A549 (cell line): Measurements from ENCODE around the gene CDIP1. TPM values are rescaled to one million over a fixed set of nuclear protein-coding genes. Genes with fewer than 3 reads are reported as not detected.

Experiments
- ATAC-seq, 2 experiments: fragments of 200-7000 bp in 1 of 2; fragments of >200 bp in 1 of 2; cut with Nextera tagmentation in 1 of 2; cut with Tn5 transposase in 1 of 2; 3 replicates each; pipeline versions ENCODE4 v1.8.0 to v1.9.1; 2018 to 2020; ENCODE audit warnings: mild to moderate bottlenecking in 1 of 2, moderate library complexity in 1 of 2
- CTCF ChIA-PET: fragments of 300-600 bp; sonication (Branson Sonifier 250); formaldehyde crosslinking; extraction: SDS; loops from one replicate; lab custom pipeline; 2021; ENCODE audit warnings: antibody characterized with exemption, inconsistent platforms; lab: Yijun Ruan, JAX
- POLR2A ChIA-PET: fragments of 350-600 bp; formaldehyde crosslinking; extraction: SDS; loops from one replicate; lab custom pipeline; 2021; ENCODE audit warnings: antibody characterized with exemption, inconsistent platforms; lab: Yijun Ruan, JAX
- DNase-seq, 2 experiments: peaks; one replicate each; pipeline versions ENCODE4 v3.0.0 to v3.0.0-alpha.2; 2011 to 2016; ENCODE audit warnings: low read depth in 1 of 2, low spot score in 1 of 2
- FAIRE-seq: peaks from 2 replicates; lab custom pipeline; 2011; peaks lifted over from hg19 to GRCh38; lab: Jason Lieb, UNC
- H3K27ac ChIP-seq, 2 experiments: fragments of >200 bp; sonication (Bioruptor Twin); formaldehyde crosslinking; 3 replicates each; pipeline ENCODE4 v1.5.1; 2016 to 2017
- H3K4me1 ChIP-seq: fragments of >200 bp; sonication (Bioruptor Twin); formaldehyde crosslinking; 3 replicates; pipeline ENCODE4 v1.6.1; 2016
- H3K4me2 ChIP-seq: fragments of >200 bp; sonication (Bioruptor Twin); formaldehyde crosslinking; 3 replicates; pipeline ENCODE4 v1.6.1; 2016
- H3K4me3 ChIP-seq: fragments of >200 bp; sonication (Bioruptor Twin); formaldehyde crosslinking; 3 replicates; pipeline ENCODE4 v1.5.1; 2016
- H3K9me3 ChIP-seq: fragments of >200 bp; sonication (Bioruptor Twin); formaldehyde crosslinking; 3 replicates; pipeline ENCODE4 v1.6.1; 2016
- CBX2 ChIP-seq: fragments of 200-600 bp; sonication (generic); IDR thresholded peaks from 2 replicates; pipeline ENCODE4 v1.6.1; 2016; ENCODE audit warnings: low read depth, mild to moderate bottlenecking, borderline replicate concordance
- CEBPB ChIP-seq, 2 experiments: fragments of >200 bp in 1 of 2; sonication (Bioruptor Twin) in 1 of 2; formaldehyde crosslinking in 1 of 2; IDR thresholded peaks; 2 replicates each; pipeline ENCODE4 v1.6.1; 2012 to 2016
- CTCF ChIP-seq: fragments of >200 bp; sonication (Bioruptor Twin); formaldehyde crosslinking; IDR thresholded peaks from 3 replicates; pipeline ENCODE4 v1.5.1; 2016
- FOSL2 ChIP-seq, 2 experiments: fragments of 450-650 bp in 1 of 2; fragments of >200 bp in 1 of 2; sonication (Bioruptor Twin) in 1 of 2; formaldehyde crosslinking; IDR thresholded peaks; 2 replicates each; pipeline versions ENCODE4 v1.5.0 to v1.6.1; 2016 to 2020; ENCODE audit warnings: mild to moderate bottlenecking in 1 of 2, moderate library complexity in 1 of 2
- HES2 ChIP-seq: fragments of >200 bp; sonication (Bioruptor Twin); formaldehyde crosslinking; IDR thresholded peaks from 2 replicates; pipeline ENCODE4 v1.6.1; 2016
- HEYL ChIP-seq: fragments of 250-450 bp; sonication (Bioruptor Pico); IDR thresholded peaks from 2 replicates; pipeline ENCODE4 v1.8.0; 2021; ENCODE audit warnings: mild to moderate bottlenecking, moderate library complexity
- JUN ChIP-seq, 2 experiments: fragments of >200 bp; sonication (Bioruptor Twin); formaldehyde crosslinking; IDR thresholded peaks; 2 replicates in 1 of 2; 3 replicates in 1 of 2; pipeline ENCODE4 v1.6.1; 2016 to 2017
- KDM1A ChIP-seq: fragments of 200-600 bp; sonication (generic); IDR thresholded peaks from 2 replicates; pipeline ENCODE4 v1.6.1; 2016; ENCODE audit warnings: low read depth, mild to moderate bottlenecking
- KDM5A ChIP-seq: fragments of 200-600 bp; sonication (generic); IDR thresholded peaks from 2 replicates; pipeline ENCODE4 v1.6.1; 2016; ENCODE audit warnings: antibody characterized with exemption, mild to moderate bottlenecking
- MYC ChIP-seq: IDR thresholded peaks from 2 replicates; pipeline ENCODE4 v1.6.1; 2012; ENCODE audit warnings: mild to moderate bottlenecking, inconsistent platforms, low read length, improper control_type of control experiment, borderline replicate concordance
- POLR2AphosphoS2 ChIP-seq: conservative IDR thresholded peaks from 2 replicates; pipeline ENCODE4 v1.6.1; 2012; ENCODE audit warnings: low read length, improper control_type of control experiment, inconsistent platforms
- RAD21 ChIP-seq, 2 experiments: fragments of >200 bp in 1 of 2; sonication (Bioruptor Twin) in 1 of 2; formaldehyde crosslinking in 1 of 2; IDR thresholded peaks in 1 of 2; conservative IDR thresholded peaks in 1 of 2; 2 replicates in 1 of 2; 3 replicates in 1 of 2; pipeline ENCODE4 v1.6.1; 2012 to 2018; ENCODE audit warnings: inconsistent platforms in 1 of 2
- RARB ChIP-seq: fragments of 250-450 bp; sonication (Bioruptor Pico); IDR thresholded peaks from 2 replicates; pipeline ENCODE4 v1.8.0; 2021; ENCODE audit warnings: mild to moderate bottlenecking, moderate library complexity
- RCOR1 ChIP-seq: fragments of 150-350 bp; IDR thresholded peaks from 2 replicates; pipeline ENCODE4 v1.6.1; 2014; ENCODE audit warnings: antibody characterized with exemption, low read length, low read depth
- REST ChIP-seq: fragments of 200-600 bp; sonication (generic); IDR thresholded peaks from 2 replicates; pipeline ENCODE4 v1.6.1; 2016; ENCODE audit warnings: antibody characterized with exemption, mild to moderate bottlenecking, moderate library complexity
- SREBF2 ChIP-seq: fragments of 450-650 bp; IDR thresholded peaks from 2 replicates; pipeline ENCODE4 v1.6.1; 2014; ENCODE audit warnings: mild to moderate bottlenecking, moderate library complexity
- TFCP2L1 ChIP-seq: fragments of 250-450 bp; sonication (Bioruptor Pico); IDR thresholded peaks from 2 replicates; pipeline ENCODE4 v1.5.0; 2021; ENCODE audit warnings: mild to moderate bottlenecking
- ZC3H11A ChIP-seq: fragments of 450-650 bp; IDR thresholded peaks from 2 replicates; pipeline ENCODE4 v1.6.1; 2014; ENCODE audit warnings: antibody characterized with exemption, mild to moderate bottlenecking
- ZFP36 ChIP-seq: fragments of 450-650 bp; IDR thresholded peaks from 2 replicates; pipeline ENCODE4 v1.6.1; 2014; ENCODE audit warnings: borderline replicate concordance; ENCODE audit not compliant: partially characterized antibody
- ZNF302 ChIP-seq: fragments of 250-450 bp; sonication (Bioruptor Pico); IDR thresholded peaks from 2 replicates; pipeline ENCODE4 v1.9.0; 2021; ENCODE audit warnings: inconsistent platforms, mild to moderate bottlenecking, moderate library complexity
- WGBS: methylation state at CpG from one replicate; pipeline ENCODE4 v1.1.6; 2017; ENCODE audit errors: missing lambda C conversion rate; 5-methylcytosine and 5-hydroxymethylcytosine counted together
- polyA plus RNA-seq, 4 experiments: library from polyadenylated mRNA; depleted of rRNA in 3 of 4; stranded (reverse); fragments of >200 nt; fragmentation: RNase III in 1 of 4; extraction: RNeasy Plus Mini Kit Qiagen cat#74134 plus additional on column Dnase treatment in 1 of 4; gene quantifications; 2 replicates in 3 of 4; 3 replicates in 1 of 4; pipeline ENCODE4 v1.2.3, GENCODE V29; 2011 to 2017

CDIP1 gene
- polyA plus RNA-seq, 2 of the 4 experiments (the other 2 are of a cell fraction): 3.7 to 8.4 TPM

GRCh38 chr16:4533490-4533889 lies 5.1 kb downstream of the CDIP1 start:
- Histone ChIP-seq H3K27ac (no peak overlapping the region), H3K4me2 (no peak overlapping the region), H3K4me3 (no peak overlapping the region), H3K4me1 (peaks cover 5% of the 10 kb centered on the region; the same call in 1 of the 3 replicates), H3K9me3 (no peaks in the 10 kb centered on the region)
- DNase-seq (no peak), FAIRE-seq (no peak), ATAC-seq (no peak)
- TF ChIP-seq RCOR1 (no peak), CEBPB (IDR thresholded peaks at IDR 0.05) (no peak), REST (no peak), RAD21 (conservative IDR thresholded peaks at IDR 0.05 in 1 of 2, IDR thresholded peaks at IDR 0.05 in 1 of 2) (no peak), ZFP36 (no peak), MYC (no peak), ZNF302 (CRISPR knock-in tag) (no peak), HES2 (no peak), ZC3H11A (no peak), CTCF (no peak)
- 87% methylated on average over 6 of the region's 6 CpGs for WGBS
- ChIA-PET CTCF (interaction anchor here (1.1 to 1.9 kb wide), 4 partner anchors 10 to 91 kb away, joined by 3 to 6 read pairs (median 5); partner anchors contain the start of gene MGRN1), POLR2A (no interaction called here)

GRCh38 chr16:4532238-4532637 lies 6.3 kb downstream of the CDIP1 start:
- ChIA-PET POLR2A (no interaction called here), CTCF (interaction anchor here (0.7 to 1.9 kb wide), 7 partner anchors 12 to 92 kb away, joined by 3 to 6 read pairs (median 5); partner anchors contain the start of gene MGRN1)
- no peak for TF ChIP-seq HES2
- no peak for TF ChIP-seq ZFP36
- no peak for TF ChIP-seq TFCP2L1 (CRISPR knock-in tag)
- no peak for TF ChIP-seq CEBPB (IDR thresholded peaks at IDR 0.05)
- no peak for TF ChIP-seq REST
- no peak for TF ChIP-seq RARB
- no peak for TF ChIP-seq FOSL2 (IDR thresholded peaks at IDR 0.05)
- TF ChIP-seq FOSL2 (CRISPR knock-in tag; IDR thresholded peaks at IDR 0.05): no peak
- no peak for TF ChIP-seq HEYL
- TF ChIP-seq JUN (IDR thresholded peaks at IDR 0.05): no peak
- no peak for TF ChIP-seq KDM5A
- TF ChIP-seq SREBF2: no peak
- TF ChIP-seq POLR2AphosphoS2: no peak
- TF ChIP-seq CBX2: no peak
- TF ChIP-seq KDM1A: no peak
- Histone ChIP-seq H3K4me1 (no peaks in the 10 kb centered on the region; the same call in 2 of the 3 replicates), H3K4me3 (no peak overlapping the region), H3K4me2 (no peak overlapping the region), H3K27ac (no peak overlapping the region), H3K9me3 (no peaks in the 10 kb centered on the region)
- no peak for DNase-seq
- ATAC-seq: no peak
- 88% methylated on average over 10 of the region's 10 CpGs for WGBS
- no peak for FAIRE-seq
